K562 (cell line): ENCODE measurements around the gene OBSCN. TPM values are rescaled to one million over a fixed set of nuclear protein-coding genes. Genes with fewer than 3 reads are reported as not detected.
A peak's percentile ranks its signal among the peaks of the same experiment; 100 is the strongest.

Experiments
- ARID1B ChIP-seq: fragments of 450-650 bp; IDR thresholded peaks from 2 replicates; pipeline ENCODE4 v1.6.1; 2016; ENCODE audit warnings: antibody characterized with exemption, mild to moderate bottlenecking, inconsistent platforms
- CHD2 ChIP-seq: IDR thresholded peaks from 2 replicates; pipeline ENCODE4 v1.6.1; 2011; ENCODE audit warnings: low read depth, low read length
- CTBP1 ChIP-seq: fragments of 450-650 bp; IDR thresholded peaks from 2 replicates; pipeline ENCODE4 v1.6.1; 2016; ENCODE audit warnings: borderline replicate concordance
- ESRRA ChIP-seq: fragments of 450-650 bp; IDR thresholded peaks from 2 replicates; pipeline ENCODE4 v1.6.1; 2014; ENCODE audit warnings: low read depth, mild to moderate bottlenecking, moderate library complexity, borderline replicate concordance
- GTF2F1 ChIP-seq: IDR thresholded peaks from 2 replicates; pipeline ENCODE4 v1.6.1; 2011; ENCODE audit warnings: low read depth, low read length, improper control_type of control experiment
- IFI16 ChIP-seq: fragments of 250-450 bp; sonication (Bioruptor Pico); IDR thresholded peaks from 2 replicates; pipeline ENCODE4 v2.1.2; 2022; ENCODE audit warnings: mild to moderate bottlenecking, inconsistent platforms
- KLF6 ChIP-seq: fragments of 250-450 bp; sonication (Bioruptor Pico); IDR thresholded peaks from 2 replicates; pipeline ENCODE4 v1.4.0; 2020; ENCODE audit warnings: mild to moderate bottlenecking, moderate library complexity, borderline replicate concordance
- NONO ChIP-seq, 2 experiments: fragments of 200-400 bp in 1 of 2; fragments of 450-650 bp in 1 of 2; formaldehyde crosslinking in 1 of 2; IDR thresholded peaks; 2 replicates each; pipeline ENCODE4 v1.6.1; 2017; ENCODE audit warnings: low read depth in 2 of 2, mild to moderate bottlenecking in 2 of 2, moderate library complexity in 2 of 2, low read length in 1 of 2
- PCBP2 ChIP-seq: fragments of 200-400 bp; formaldehyde crosslinking; IDR thresholded peaks from 2 replicates; pipeline ENCODE4 v1.6.1; 2018; ENCODE audit warnings: low read length, low read depth, mild to moderate bottlenecking, moderate library complexity; ENCODE audit not compliant: poor library complexity, severe bottlenecking
- SAFB ChIP-seq: fragments of 200-400 bp; formaldehyde crosslinking; IDR thresholded peaks from 2 replicates; pipeline ENCODE4 v1.6.1; 2017; ENCODE audit warnings: low read depth, low read length, borderline replicate concordance
- ZKSCAN1 ChIP-seq: fragments of 150-350 bp; IDR thresholded peaks from 2 replicates; pipeline ENCODE4 v1.6.1; 2016; ENCODE audit warnings: low read depth, low read length
- ZNF124 ChIP-seq: sonication (generic); formaldehyde crosslinking; IDR thresholded peaks from 2 replicates; pipeline ENCODE4 v1.8.1; 2022; ENCODE audit warnings: missing genetic modification reagents
- ZNF445 ChIP-seq: fragments of 250-450 bp; sonication (Bioruptor Pico); IDR thresholded peaks from 2 replicates; pipeline ENCODE4 v1.4.0; 2020; ENCODE audit warnings: low read depth, mild to moderate bottlenecking, moderate library complexity
- polyA plus RNA-seq, 8 experiments: library from polyadenylated mRNA; depleted of rRNA in 4 of 8; stranded (reverse) in 5 of 8; unstranded in 3 of 8; fragments of >200 nt; fragmentation: Nextera tagmentation in 2 of 8; fragmentation: Illumina TruSeq in 1 of 8; extraction: Ambion mirVana in 2 of 8; extraction: Trizol in 1 of 8; gene quantifications; 2 replicates each; pipeline versions ENCODE4 v1.2.1 to v1.2.3, GENCODE V29; 2011 to 2014; ENCODE audit warnings: inconsistent platforms in 1 of 8, missing spikeins in 1 of 8
- total RNA-seq, 7 experiments: library from RNA; depleted of rRNA in 6 of 7; stranded (reverse); fragments of >200 nt in 6 of 7; fragmentation: Illumina TruSeq in 2 of 7; extraction: Trizol in 2 of 7; gene quantifications; 2 replicates each; pipeline versions ENCODE4 v1.2.1 to v1.2.3, GENCODE V29; 2011 to 2021; ENCODE audit warnings: low replicate concordance in 1 of 7
- TF ChIP-seq, protein P1 (sequence below): sonication (generic); formaldehyde crosslinking; IDR thresholded peaks from 2 replicates; pipeline ENCODE4 v1.8.0; 2023; ENCODE audit warnings: mild to moderate bottlenecking, missing genetic modification reagents
- TF ChIP-seq, protein P2 (sequence below): fragments of 450-650 bp; IDR thresholded peaks from 2 replicates; pipeline ENCODE4 v1.6.1; 2016; ENCODE audit warnings: antibody characterized with exemption
- TF ChIP-seq, protein P3 (sequence below), 2 experiments: fragments of 450-650 bp in 1 of 2; sonication (generic) in 1 of 2; formaldehyde crosslinking in 1 of 2; IDR thresholded peaks; 2 replicates each; pipeline versions ENCODE4 v1.7.1 to v1.9.0; 2016 to 2022; ENCODE audit warnings: inconsistent platforms in 1 of 2, mild to moderate bottlenecking in 1 of 2, missing genetic modification reagents in 1 of 2

The OBSCN gene
- total and polyA plus RNA-seq, 9 of the 15 experiments (the other 6 are each of a cell fraction or from before 2014, with no cell fraction given), result 0.18 to 19.7 (median 3.6) TPM

DNA sequence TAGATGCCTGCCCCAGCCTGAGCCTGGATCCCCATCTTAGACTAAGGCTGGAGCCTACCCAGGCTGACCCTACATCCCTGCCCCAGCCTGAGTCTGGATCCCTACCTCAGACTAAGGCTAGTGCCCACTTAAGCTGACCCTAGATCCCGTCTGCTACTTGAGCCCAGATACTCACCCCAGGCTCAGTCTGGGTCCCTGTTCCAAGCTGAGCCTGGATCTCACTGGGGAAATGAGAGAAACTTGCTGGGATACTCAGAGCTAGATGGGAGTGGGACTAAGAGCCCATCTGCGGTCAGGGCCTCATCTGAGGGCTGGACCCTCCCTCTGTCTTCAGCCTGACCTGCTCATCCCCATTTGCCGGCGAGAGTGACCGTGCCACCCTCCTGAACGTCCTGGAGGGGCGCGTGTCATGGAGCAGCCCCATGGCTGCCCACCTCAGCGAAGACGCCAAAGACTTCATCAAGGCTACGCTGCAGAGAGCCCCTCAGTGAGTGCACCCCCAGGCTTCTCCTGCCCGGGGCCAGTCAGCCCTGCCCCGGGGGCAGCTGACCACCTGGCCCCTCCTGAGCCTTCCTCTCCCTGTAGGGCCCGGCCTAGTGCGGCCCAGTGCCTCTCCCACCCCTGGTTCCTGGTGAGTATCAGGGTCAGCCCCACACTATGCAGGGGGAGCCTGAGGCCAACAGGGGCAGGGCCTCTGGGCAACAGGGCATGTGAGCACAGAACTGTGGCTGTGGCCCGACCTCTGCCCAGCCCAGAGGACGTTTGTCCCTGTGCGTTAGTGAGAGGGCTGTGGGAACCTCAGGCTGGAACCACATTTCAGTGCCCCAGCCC, 162.0 kb downstream of the OBSCN start (continued):
- TF ChIP-seq PCBP2 (no peak), NONO (IDR thresholded peaks at IDR 0.05; ENCODE audit: low read depth in 2 of 2, low read length in 1 of 2) (no peak), IFI16 (CRISPR knock-in tag) (no peak), KLF6 (CRISPR knock-in tag) (no peak), CTBP1 (no peak), ZNF124 (CRISPR knock-in tag) (no peak), ESRRA (peak; percentile 36; the same call in 1 of the 2 replicates), CHD2 (no peak), ZNF445 (CRISPR knock-in tag) (no peak), ARID1B (no peak), GTF2F1 (no peak), ZKSCAN1 (no peak), SAFB (no peak)
- TF ChIP-seq, protein P1, sequence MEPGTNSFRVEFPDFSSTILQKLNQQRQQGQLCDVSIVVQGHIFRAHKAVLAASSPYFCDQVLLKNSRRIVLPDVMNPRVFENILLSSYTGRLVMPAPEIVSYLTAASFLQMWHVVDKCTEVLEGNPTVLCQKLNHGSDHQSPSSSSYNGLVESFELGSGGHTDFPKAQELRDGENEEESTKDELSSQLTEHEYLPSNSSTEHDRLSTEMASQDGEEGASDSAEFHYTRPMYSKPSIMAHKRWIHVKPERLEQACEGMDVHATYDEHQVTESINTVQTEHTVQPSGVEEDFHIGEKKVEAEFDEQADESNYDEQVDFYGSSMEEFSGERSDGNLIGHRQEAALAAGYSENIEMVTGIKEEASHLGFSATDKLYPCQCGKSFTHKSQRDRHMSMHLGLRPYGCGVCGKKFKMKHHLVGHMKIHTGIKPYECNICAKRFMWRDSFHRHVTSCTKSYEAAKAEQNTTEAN (CRISPR knock-in tag), result no peak
- TF ChIP-seq, protein P2, sequence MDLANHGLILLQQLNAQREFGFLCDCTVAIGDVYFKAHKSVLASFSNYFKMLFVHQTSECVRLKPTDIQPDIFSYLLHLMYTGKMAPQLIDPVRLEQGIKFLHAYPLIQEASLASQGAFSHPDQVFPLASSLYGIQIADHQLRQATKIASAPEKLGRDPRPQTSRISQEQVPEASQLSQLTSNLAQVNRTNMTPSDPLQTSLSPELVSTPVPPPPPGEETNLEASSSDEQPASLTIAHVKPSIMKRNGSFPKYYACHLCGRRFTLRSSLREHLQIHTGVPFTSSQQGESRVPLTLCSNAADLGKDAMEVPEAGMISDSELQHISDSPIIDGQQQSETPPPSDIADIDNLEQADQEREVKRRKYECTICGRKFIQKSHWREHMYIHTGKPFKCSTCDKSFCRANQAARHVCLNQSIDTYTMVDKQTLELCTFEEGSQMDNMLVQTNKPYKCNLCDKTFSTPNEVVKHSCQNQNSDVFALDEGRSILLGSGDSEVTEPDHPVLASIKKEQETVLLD, result no peak
- TF ChIP-seq, protein P3, sequence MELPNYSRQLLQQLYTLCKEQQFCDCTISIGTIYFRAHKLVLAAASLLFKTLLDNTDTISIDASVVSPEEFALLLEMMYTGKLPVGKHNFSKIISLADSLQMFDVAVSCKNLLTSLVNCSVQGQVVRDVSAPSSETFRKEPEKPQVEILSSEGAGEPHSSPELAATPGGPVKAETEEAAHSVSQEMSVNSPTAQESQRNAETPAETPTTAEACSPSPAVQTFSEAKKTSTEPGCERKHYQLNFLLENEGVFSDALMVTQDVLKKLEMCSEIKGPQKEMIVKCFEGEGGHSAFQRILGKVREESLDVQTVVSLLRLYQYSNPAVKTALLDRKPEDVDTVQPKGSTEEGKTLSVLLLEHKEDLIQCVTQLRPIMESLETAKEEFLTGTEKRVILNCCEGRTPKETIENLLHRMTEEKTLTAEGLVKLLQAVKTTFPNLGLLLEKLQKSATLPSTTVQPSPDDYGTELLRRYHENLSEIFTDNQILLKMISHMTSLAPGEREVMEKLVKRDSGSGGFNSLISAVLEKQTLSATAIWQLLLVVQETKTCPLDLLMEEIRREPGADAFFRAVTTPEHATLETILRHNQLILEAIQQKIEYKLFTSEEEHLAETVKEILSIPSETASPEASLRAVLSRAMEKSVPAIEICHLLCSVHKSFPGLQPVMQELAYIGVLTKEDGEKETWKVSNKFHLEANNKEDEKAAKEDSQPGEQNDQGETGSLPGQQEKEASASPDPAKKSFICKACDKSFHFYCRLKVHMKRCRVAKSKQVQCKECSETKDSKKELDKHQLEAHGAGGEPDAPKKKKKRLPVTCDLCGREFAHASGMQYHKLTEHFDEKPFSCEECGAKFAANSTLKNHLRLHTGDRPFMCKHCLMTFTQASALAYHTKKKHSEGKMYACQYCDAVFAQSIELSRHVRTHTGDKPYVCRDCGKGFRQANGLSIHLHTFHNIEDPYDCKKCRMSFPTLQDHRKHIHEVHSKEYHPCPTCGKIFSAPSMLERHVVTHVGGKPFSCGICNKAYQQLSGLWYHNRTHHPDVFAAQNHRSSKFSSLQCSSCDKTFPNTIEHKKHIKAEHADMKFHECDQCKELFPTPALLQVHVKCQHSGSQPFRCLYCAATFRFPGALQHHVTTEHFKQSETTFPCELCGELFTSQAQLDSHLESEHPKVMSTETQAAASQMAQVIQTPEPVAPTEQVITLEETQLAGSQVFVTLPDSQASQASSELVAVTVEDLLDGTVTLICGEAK (IDR thresholded peaks at IDR 0.05), result 0 out of 2 replicates have a peak, but pooled peaks have one; percentile 37
- TF ChIP-seq, protein P3 (CRISPR knock-in tag; IDR thresholded peaks at IDR 0.05), result no peak
